Ramos (cell line): ENCODE results near the gene ZNF236.
"Not testable (repeated sequence)": the region's sequence is repeated elsewhere in the genome, so short reads cannot be mapped to it uniquely, and the experiment has no call there.

Experiments used
- in situ Hi-C: fragments of 300-500 bp; cut with MboI; formaldehyde crosslinking; loops from one replicate; pipeline ENCODE4 v1.14.3; 2022; ENCODE audit warnings: low sequenced_read_pairs; ENCODE audit not compliant: unreplicated experiment

ZNF236 gene

GRCh38 chr18:76822506-76823160 is at the start of gene ZNF236:
Gene ZNF236 (plus strand): TSS chr18:76822557. CDS start chr18:76822608, 51 bp downstream.
- in situ Hi-C loops: no loop called here

GRCh38 chr18:76772665-76773064 is 49.7 kb upstream of the ZNF236 start:
- in situ Hi-C loops: no loop called here

- in situ Hi-C loops: not testable (repeated sequence)
Measured at GRCh38 chr18:76777036-76777435, 45.3 kb upstream of the ZNF236 start.

GRCh38 chr18:76783786-76784484 is 38.4 kb upstream of the ZNF236 start:
- in situ Hi-C loops: no loop called here

DNA sequence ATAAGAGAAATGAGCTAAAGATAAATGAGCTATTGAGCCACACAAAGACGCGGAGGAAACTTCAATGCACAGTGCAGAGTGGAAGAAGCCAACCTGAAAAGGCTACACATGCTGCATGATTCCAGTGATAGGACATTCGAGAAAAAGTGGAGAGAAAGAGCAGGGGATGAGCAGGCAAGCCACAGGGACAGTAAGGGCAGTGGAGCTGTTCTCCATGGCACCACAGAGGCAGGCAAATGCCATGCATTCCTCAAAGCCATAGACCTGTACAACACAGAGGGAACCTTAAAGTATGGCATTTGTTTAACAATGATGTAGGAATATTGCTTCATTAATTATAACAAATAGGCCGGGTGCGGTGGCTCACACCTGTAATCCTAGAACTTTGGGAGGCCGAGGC is 36.5 kb upstream of the ZNF236 start:
- in situ Hi-C loops: no loop called here

GRCh38 chr18:76788571-76789317 is 33.6 kb upstream of the ZNF236 start:
- in situ Hi-C loops: no loop called here

- in situ Hi-C loops: no loop called here
Measured at GRCh38 chr18:76791106-76791505, 31.3 kb upstream of the ZNF236 start.

DNA sequence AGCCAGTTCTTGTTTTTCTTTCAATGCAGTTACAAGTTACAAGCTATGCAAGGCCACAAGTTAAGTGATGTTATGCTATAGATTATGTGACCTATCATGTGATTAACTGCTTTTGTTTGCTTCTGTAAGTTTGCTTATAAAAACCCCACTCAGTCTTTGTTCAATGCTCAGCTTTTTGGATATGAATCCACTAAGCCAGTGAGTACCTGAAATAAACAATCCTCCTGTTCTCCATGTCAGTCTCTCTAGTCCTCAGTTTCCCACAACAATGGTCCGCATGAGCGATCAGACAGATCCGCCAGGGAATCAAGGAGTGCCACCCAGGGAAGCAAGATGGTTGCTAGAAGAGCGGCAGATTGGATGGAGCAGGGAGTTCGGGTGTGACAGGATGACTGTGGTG is 30.7 kb upstream of the ZNF236 start:
- in situ Hi-C loops: no loop called here

GRCh38 chr18:76794326-76794725 is 28.0 kb upstream of the ZNF236 start:
- in situ Hi-C loops: no loop called here

GRCh38 chr18:76801567-76802505 is 20.5 kb upstream of the ZNF236 start:
- in situ Hi-C loops: loop anchor here (10.0 kb wide), 1 partner anchor 183 kb away; no protein-coding TSS in a partner anchor

DNA sequence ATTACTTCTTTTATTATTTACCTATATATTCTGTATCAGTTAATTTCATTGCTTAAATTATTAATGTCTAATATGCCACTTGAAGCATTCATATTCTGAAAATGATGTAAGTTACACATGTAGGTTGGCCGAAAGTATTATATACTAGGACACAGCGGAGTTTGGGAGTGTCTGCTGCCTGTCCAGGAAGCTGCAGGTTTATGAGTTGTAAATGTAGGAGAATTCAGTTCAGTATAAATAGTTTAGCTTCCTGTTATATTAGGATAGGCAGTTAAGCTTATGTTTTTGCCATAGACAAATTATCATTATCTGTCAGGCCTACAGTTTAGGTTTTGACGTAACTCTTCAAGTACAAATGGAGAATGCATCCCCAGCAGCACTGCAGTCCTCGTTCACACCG is 18.9 kb upstream of the ZNF236 start:
- in situ Hi-C loops: loop anchor here (10.0 kb wide), 1 partner anchor 181 kb away; no protein-coding TSS in a partner anchor

DNA sequence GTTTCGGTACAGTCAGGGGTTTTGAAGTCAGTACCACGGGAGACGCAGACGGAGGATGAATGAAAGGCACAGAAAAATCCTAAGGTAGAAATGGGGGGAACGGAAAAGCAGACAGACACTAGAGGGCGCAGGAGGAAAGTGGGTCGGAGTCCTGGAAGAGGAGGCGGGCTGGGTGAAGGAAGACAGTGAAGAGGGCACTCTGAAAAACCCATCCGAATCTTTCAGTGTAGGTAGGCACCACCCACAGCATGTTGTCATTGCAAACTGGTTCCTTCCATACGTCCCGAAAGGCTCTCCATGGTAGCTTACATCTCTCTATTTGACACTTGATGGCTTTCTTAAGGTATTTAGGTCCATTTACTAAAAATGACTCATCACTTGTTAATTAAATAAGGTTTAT is 18.5 kb upstream of the ZNF236 start:
- in situ Hi-C loops: loop anchor here (10.0 kb wide), 1 partner anchor 181 kb away; no protein-coding TSS in a partner anchor

GRCh38 chr18:76805221-76805620 is 17.1 kb upstream of the ZNF236 start:
- in situ Hi-C loops: loop anchor here (10.0 kb wide), 1 partner anchor 180 kb away; no protein-coding TSS in a partner anchor

DNA sequence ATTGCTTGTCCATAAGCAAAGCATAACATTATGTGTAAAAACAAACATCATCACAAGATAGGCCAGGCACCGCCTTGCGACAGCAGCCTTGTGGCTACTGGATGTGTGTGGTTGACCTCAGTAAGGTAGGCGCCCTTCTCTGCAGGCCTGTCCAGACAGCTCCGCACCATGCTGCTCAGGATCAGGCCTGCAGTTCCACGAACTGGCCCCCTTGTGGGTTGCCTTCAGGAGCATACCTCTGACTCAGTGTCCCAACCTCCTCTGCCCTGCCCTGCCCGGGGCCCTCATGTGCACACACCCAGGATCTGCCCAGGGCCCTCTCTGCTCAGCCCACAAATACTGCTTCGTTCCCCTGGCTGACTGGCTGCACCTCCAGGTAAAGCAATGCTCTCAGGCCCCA is 16.1 kb upstream of the ZNF236 start:
- in situ Hi-C loops: loop anchor here (10.0 kb wide), 1 partner anchor 178 kb away; no protein-coding TSS in a partner anchor

DNA sequence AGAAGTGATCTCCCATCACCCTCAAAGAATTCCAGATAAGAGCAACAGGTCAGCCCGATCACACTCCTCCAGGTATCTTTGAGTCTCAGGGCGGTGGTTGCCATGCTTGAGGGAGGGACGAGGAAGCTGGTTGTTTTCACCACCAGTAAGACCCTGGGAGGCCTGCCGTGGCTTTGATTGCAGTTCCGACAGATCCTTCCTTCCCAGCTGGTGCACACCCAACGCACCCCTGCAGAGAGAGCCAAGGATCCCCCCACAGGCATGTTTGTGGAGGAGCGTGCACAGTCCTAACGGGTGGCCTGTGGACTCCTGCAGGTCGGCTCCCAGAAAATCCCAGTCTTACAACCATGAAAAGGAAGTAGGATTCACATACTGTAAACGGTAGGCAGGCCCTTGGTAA is 13.8 kb upstream of the ZNF236 start:
- in situ Hi-C loops: loop anchor here (10.0 kb wide), 1 partner anchor 176 kb away; no protein-coding TSS in a partner anchor

GRCh38 chr18:76811530-76811929 is 10.8 kb upstream of the ZNF236 start:
- in situ Hi-C loops: not testable (repeated sequence)

- in situ Hi-C loops: no loop called here
Measured at GRCh38 chr18:76814256-76814655, 8.1 kb upstream of the ZNF236 start.

DNA sequence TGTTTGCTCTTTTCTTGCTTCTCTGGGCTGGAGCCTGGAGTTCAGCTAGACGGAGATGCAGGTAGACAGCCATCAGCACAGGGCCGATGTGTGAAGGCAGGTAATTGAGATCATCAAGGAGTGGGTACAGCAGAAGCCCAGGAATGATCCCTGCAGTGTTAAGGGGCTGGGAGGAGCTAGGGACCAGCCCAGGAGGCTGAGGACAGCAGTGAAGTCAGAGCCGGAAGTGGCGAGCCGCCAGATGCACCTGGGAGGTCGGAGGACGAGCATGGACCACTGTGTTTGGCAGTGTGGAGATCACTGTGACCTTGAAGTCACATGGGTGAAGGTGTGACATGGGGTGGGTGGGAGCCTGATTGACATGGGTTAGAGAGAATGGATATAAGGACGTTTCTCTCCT is 6.2 kb upstream of the ZNF236 start:
- in situ Hi-C loops: no loop called here

- in situ Hi-C loops: no loop called here
Measured at GRCh38 chr18:76817888-76818611, 4.3 kb upstream of the ZNF236 start.
